Fibroblast of skin of abdomen (primary cell): ENCODE results near the gene CEBPA.
A peak's percentile ranks its signal among the peaks of the same experiment; 100 is the strongest.
"Not testable (repeated sequence)": the region's sequence is repeated elsewhere in the genome, so short reads cannot be mapped to it uniquely, and the experiment has no call there.

ENCODE experiments used
- DNase-seq: peaks from one replicate; pipeline ENCODE4 v3.0.0-alpha.2; 2013

The CEBPA gene

GRCh38 chr19:33324628-33325027 lies 22.3 kb upstream of the CEBPA start:
- DNase-seq, result no peak

GRCh38 chr19:33323093-33323820 lies 20.9 kb upstream of the CEBPA start:
- no peak for DNase-seq

- no peak for DNase-seq
Measured at GRCh38 chr19:33320636-33321035, 18.3 kb upstream of the CEBPA start.

- DNase-seq, result not testable (repeated sequence)
Measured at GRCh38 chr19:33317991-33318390, 15.7 kb upstream of the CEBPA start.

GRCh38 chr19:33317517-33317916 lies 15.2 kb upstream of the CEBPA start:
- DNase-seq, result no peak

- DNase-seq, result no peak
Measured at GRCh38 chr19:33316541-33317264, 14.4 kb upstream of the CEBPA start.

GRCh38 chr19:33312808-33313207 lies 10.5 kb upstream of the CEBPA start:
- not testable (repeated sequence) for DNase-seq

GRCh38 chr19:33312065-33312464 lies 9.7 kb upstream of the CEBPA start:
- no peak for DNase-seq

- no peak for DNase-seq
Measured at GRCh38 chr19:33311326-33311682, 9.0 kb upstream of the CEBPA start.

- no peak for DNase-seq
Measured at GRCh38 chr19:33310606-33311325, 8.4 kb upstream of the CEBPA start.

- DNase-seq, result no peak
Measured at GRCh38 chr19:33309826-33310225, 7.5 kb upstream of the CEBPA start.

- DNase-seq, result no peak
Measured at GRCh38 chr19:33306853-33307792, 4.8 kb upstream of the CEBPA start.

- DNase-seq, result no peak
Measured at GRCh38 chr19:33306191-33306590, 3.9 kb upstream of the CEBPA start.

- DNase-seq, result no peak
Measured at GRCh38 chr19:33304760-33305647, 2.7 kb upstream of the CEBPA start.

- no peak for DNase-seq
Measured at GRCh38 chr19:33304371-33304759, 2.0 kb upstream of the CEBPA start.

- DNase-seq, result no peak
Measured at GRCh38 chr19:33303791-33304345, 1.5 kb upstream of the CEBPA start.

- peak; percentile 52 for DNase-seq
Measured at GRCh38 chr19:33302974-33303790, 848 bp upstream of the CEBPA start.

GRCh38 chr19:33301900-33302174 lies 497 bp downstream of the CEBPA start:
- DNase-seq, result no peak

GRCh38 chr19:33301144-33301899 lies 1.0 kb downstream of the CEBPA start:
- DNase-seq, result no peak

GRCh38 chr19:33300894-33301143 lies 1.5 kb downstream of the CEBPA start:
- no peak for DNase-seq
